Measurements from ENCODE around the gene ITIH5.

DNA sequence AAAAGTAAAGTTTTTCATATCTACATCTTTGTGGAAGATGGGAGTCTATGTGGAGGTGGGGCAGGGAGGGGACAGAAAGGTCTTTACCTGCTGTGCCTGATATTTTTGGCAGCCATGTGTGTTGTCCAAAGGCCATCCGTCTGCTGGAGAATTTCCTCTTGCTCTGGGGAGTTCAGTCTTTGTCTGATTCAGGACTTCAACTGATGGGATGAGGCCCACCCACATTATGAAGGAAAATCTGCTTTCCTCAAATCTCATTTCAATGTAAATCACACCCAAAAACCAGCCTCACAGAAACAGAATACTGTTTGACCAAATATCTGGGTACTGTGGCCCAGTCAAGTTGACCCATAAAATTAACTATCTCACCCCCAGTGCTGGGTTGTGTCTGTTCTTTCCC is 12.5 kb upstream of the ITIH5 start:
- TF ChIP-seq CTCF (IDR thresholded peaks at IDR 0.05), result no peak
- no peak for TF ChIP-seq POLR2A (IDR thresholded peaks at IDR 0.05)
- no peak for TF ChIP-seq EP300 (IDR thresholded peaks at IDR 0.05)
